Cardiac fibroblast (primary cell): Measurements from ENCODE around the gene CHRNA9.
"Not testable (repeated sequence)": the region's sequence is repeated elsewhere in the genome, so short reads cannot be mapped to it uniquely, and the experiment has no call there.

ENCODE experiments used
- DNase-seq, 2 donors: peaks; one replicate each; pipeline versions ENCODE4 v3.0.0 to v3.0.0-alpha.2; 2010; ENCODE audit warnings: low read depth in 2 of 2
- H3K4me3 ChIP-seq, 2 donors: replicated peaks in 1 of 2; 1 replicate in 1 of 2; 2 replicates in 1 of 2; pipeline ENCODE4 v1.5.1; 2011; ENCODE audit warnings: low read depth in 2 of 2, low read length in 2 of 2, mild to moderate bottlenecking in 2 of 2, moderate library complexity in 1 of 2
- TF ChIP-seq, protein P1 (sequence below): IDR thresholded peaks from one replicate; pipeline ENCODE4 v1.5.1; 2011; ENCODE audit warnings: low read depth, mild to moderate bottlenecking, low read length, inconsistent platforms

Gene CHRNA9, protein sequence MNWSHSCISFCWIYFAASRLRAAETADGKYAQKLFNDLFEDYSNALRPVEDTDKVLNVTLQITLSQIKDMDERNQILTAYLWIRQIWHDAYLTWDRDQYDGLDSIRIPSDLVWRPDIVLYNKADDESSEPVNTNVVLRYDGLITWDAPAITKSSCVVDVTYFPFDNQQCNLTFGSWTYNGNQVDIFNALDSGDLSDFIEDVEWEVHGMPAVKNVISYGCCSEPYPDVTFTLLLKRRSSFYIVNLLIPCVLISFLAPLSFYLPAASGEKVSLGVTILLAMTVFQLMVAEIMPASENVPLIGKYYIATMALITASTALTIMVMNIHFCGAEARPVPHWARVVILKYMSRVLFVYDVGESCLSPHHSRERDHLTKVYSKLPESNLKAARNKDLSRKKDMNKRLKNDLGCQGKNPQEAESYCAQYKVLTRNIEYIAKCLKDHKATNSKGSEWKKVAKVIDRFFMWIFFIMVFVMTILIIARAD

GRCh38 chr4:40334591-40335524 is at the start of gene CHRNA9:
CHRNA9 (plus strand) TSS chr4:40335333; CDS start chr4:40335468, 135 bp downstream.
- TF ChIP-seq, protein P1, sequence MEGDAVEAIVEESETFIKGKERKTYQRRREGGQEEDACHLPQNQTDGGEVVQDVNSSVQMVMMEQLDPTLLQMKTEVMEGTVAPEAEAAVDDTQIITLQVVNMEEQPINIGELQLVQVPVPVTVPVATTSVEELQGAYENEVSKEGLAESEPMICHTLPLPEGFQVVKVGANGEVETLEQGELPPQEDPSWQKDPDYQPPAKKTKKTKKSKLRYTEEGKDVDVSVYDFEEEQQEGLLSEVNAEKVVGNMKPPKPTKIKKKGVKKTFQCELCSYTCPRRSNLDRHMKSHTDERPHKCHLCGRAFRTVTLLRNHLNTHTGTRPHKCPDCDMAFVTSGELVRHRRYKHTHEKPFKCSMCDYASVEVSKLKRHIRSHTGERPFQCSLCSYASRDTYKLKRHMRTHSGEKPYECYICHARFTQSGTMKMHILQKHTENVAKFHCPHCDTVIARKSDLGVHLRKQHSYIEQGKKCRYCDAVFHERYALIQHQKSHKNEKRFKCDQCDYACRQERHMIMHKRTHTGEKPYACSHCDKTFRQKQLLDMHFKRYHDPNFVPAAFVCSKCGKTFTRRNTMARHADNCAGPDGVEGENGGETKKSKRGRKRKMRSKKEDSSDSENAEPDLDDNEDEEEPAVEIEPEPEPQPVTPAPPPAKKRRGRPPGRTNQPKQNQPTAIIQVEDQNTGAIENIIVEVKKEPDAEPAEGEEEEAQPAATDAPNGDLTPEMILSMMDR, result no peak
- no peak within 1 kb of the TSS for H3K4me3 ChIP-seq
- no peak for DNase-seq

- no peak overlapping the region for H3K4me3 ChIP-seq
- TF ChIP-seq, protein P1, result no peak
- no peak for DNase-seq
Measured at GRCh38 chr4:40285692-40286091, 49.4 kb upstream of the CHRNA9 start.

- TF ChIP-seq, protein P1, result no peak
- DNase-seq, result no peak
- no peak overlapping the region for H3K4me3 ChIP-seq
Measured at GRCh38 chr4:40288566-40288965, 46.6 kb upstream of the CHRNA9 start.

DNA sequence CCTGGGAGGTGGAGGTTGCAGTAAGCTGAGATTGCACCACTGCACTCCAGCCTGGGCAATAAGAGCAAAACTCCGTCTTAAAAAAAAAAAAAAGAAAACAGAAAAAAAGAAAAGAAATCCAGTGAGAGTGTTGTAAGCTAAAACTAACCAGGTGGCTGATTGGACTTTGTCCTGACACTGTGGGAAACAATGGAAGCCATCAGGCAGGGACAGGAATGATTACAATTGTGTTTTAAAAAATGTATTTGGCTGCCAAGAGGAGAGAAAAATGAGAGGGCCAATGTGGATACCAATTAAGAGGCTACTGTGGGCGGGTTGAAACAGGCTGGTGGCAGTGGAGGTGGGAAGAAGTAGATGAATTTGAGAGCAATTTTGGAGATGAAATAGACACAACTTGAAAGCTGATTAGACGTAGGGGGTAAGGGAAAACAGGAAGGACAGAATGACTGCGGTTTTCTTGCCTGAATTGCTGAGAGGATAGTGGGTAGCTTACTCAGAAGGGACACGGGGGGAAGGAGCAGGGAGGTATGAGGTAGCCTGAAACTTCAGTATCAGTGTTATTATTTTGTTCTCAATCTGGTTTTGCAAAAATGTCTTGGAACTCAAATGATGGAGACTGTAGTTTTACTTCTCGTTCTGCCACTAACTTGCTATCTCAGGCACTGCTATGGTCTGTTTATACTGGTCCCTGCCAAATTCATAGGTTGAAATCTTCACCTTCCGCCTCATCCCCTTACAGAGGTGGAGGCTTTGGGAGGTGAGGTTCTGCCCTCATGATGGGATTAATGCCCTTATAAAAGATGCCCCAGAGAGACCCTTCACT is 45.6 kb upstream of the CHRNA9 start:
- TF ChIP-seq, protein P1, result no peak
- DNase-seq, result peak in 1 of 2 donors; percentile 33
- no peak overlapping the region for H3K4me3 ChIP-seq

DNA sequence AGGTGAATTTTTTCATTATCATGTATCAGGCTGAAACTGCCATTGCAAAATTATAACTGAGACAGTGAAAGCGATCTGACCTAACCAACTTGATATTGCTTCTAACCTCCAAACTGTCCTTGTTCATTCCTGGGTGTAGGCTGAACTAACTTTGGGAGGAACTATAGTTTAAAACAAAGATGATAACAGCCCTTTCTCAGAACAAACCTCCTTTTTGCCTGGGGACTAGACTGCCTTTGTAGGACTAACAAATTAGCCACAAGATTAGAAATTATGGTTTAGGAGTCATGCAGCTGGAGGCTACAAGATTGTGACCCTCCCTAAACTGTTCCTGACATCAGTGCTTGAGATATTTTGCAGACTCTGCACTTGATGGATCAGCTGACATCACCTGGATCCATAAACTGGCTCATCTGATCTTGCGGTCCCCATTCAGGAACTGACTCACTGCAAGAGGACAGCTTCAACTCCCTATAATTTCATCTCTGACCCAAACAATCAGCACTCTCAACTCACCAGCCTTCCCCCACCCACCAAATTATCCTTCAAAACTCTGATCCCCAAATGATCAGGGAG is 44.4 kb upstream of the CHRNA9 start:
- not testable (repeated sequence) for H3K4me3 ChIP-seq
- DNase-seq, result peak; percentile 28 to 40

DNA sequence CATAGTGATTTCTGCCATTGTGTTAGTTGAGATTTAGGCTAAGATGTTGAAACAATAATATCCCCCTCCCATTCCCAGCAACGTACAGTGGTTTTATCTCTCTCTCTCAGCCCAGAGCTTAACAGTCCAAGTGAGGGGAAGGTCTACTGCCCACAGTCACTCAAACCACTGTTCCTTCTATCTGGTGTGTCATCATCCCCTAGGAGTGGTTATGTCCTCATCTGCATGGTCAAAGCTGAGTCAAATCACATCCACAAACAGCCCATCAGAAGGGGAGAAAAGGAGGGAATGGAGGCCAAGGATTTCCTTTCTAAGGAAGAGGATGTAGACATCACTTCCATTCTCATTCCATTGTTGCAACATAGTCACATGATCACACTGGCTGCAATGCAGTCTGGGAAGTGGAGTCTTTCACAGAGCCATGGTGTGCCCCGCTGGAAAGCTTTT is 42.8 kb upstream of the CHRNA9 start:
- H3K4me3 ChIP-seq, result no peak overlapping the region
- TF ChIP-seq, protein P1, result no peak
- peak; percentile 58 to 76 for DNase-seq
